H1 (cell line): ENCODE results near the gene LSR. TPM values are rescaled to one million over a fixed set of nuclear protein-coding genes. Genes with fewer than 3 reads are reported as not detected.

Source experiments
- GTF2F1 ChIP-seq: IDR thresholded peaks from 2 replicates; pipeline ENCODE4 v1.6.1; 2012; ENCODE audit warnings: low read depth, low read length, improper control_type of control experiment, borderline replicate concordance
- polyA plus RNA-seq, 7 experiments: library from polyadenylated mRNA; depleted of rRNA in 3 of 7; stranded (reverse) in 5 of 7; unstranded in 2 of 7; fragments of >200 nt in 5 of 7; fragments of 200-250 nt in 2 of 7; gene quantifications; 1 replicate in 5 of 7; 2 replicates in 1 of 7; 4 replicates in 1 of 7; pipeline versions ENCODE4 v1.2.1 to v1.2.3, GENCODE V29; 2011 to 2013; ENCODE audit warnings: missing spikeins in 2 of 7, mixed read lengths in 2 of 7
- total RNA-seq: library from RNA; stranded (reverse); fragmentation: NEBNext Ultra II Directional; extraction: Animal tissue kit (Norgen Biotek cat#: 25700); gene quantifications from 2 replicates; pipeline ENCODE4 v1.2.1, GENCODE V29; 2021

LSR gene
- total and polyA plus RNA-seq, 2 of the 8 experiments (the other 6 are each of a cell fraction or from before 2014, with no cell fraction given) = 159 to 186 TPM

- no peak for TF ChIP-seq GTF2F1
- TF ChIP-seq, all 59 proteins: peak for 10
Measured at GRCh38 chr19:35202722-35203688, 45.8 kb upstream of the LSR start (continued).
